ENCODE data around the gene SPTBN1.

DNA sequence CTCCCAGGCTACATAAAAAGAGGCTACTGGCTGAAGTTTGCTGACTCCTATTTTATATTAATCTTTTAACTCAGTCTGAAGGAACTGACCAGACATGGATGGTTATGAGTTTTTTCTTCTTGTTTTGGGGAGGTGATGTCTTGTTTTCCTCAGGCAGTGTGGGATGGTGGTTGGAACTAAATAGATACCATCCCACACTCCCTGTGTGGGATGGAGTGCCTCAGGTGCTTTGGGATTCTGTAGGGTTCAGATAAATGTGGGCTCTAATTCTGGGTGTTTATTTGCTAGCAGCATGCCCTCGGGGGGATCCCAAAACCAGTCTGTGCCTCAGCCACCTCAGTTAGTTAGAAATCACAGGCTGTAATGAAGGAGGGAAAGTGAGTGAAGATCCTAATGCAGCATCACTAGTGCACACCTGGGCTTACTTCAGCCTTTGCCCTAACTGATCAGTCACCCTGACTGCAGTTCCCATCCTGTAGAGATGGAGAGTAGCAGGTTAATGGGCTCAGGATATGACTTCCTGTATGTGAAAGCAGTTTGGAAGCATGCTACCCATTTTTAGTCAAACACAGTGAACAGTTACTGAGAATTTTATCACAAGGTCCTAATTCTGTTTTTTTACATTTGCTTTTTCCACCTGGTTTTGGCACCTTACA lies 132.2 kb downstream of the SPTBN1 start:
- TF ChIP-seq GATA2 (IDR thresholded peaks at IDR 0.05; ENCODE audit: low read depth, low read length) (no peak), GATA3 (IDR thresholded peaks at IDR 0.05; ENCODE audit: low read depth, low read length) (no peak)

Measured in SH-SY5Y (cell line).